ENCODE results near the gene CAPN11. TPM values are rescaled to one million over a fixed set of nuclear protein-coding genes. Genes with fewer than 3 reads are reported as not detected.

CAPN11 gene
- total RNA-seq, 1 experiment from 2014 or later, result not detected

DNA sequence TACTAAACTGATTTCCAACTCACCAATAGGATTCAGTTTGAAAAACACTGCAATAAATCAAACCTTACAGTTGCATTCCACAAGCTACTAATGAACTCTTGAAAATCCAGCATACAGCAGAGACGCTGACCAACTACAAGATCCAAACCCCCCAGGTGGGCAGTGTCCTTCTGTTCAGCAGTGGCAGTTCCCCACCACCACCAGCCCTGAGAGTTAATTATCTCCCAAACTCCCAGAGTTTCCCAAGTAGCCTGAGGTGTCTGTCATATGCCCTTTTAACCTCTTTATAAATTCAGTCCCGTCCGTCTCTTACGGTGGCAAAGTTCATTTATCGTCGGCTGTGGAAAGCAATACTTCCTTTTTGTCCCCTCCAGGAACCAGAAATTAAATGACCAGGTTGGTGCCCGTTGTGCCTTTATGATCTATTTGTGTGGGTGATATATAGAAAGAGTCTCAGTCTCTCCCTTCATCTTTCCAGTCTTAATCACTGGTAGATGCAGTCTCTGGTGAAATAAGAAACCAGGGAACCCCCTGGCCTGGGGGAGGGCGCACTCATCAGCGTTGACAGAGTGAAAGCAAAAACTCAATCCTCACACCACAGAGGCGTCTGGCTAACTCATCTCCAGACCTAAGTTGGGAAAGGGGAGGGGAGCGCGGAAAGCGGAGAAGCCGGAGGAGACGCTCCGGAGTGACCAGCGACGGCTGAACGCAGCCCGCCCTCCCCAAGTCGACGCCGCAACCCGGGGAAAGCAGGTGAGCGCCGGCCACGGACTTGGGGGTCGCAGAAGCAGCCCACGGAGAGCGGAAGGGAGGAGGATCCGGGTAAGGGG is 32.1 kb upstream of the CAPN11 start:
- BruUV-seq (replicated peaks), result TSS peak; percentile 43

More for the DNA sequence above, 32.1 kb upstream of the CAPN11 start:
- H3K27me3 ChIP-seq (ENCODE audit: insufficient read depth, low read length), result no peaks in the 10 kb centered on the region
- H3K79me2 ChIP-seq (ENCODE audit: insufficient read depth, low read length), result peaks cover 80% of the 10 kb centered on the region
- RAD21 ChIA-PET (ENCODE audit: low non-redundant PET in 1 of 2, low total read pairs in 2 of 2, uncharacterized antibody in 2 of 2, unreplicated experiment in 2 of 2), result no interaction called here
- TF ChIP-seq SIN3A (IDR thresholded peaks at IDR 0.05; ENCODE audit: low read depth) (no peak), SRF (IDR thresholded peaks at IDR 0.05; ENCODE audit: low read depth) (no peak), ZFX (IDR thresholded peaks at IDR 0.05) (no peak), EZH2 (IDR thresholded peaks at IDR 0.05) (no peak), CBX3 (IDR thresholded peaks at IDR 0.05; ENCODE audit: low read depth) (no peak), SP1 (IDR thresholded peaks at IDR 0.05; ENCODE audit: low read depth) (no peak), FOSL1 (IDR thresholded peaks at IDR 0.05; ENCODE audit: low read depth) (no peak), EZH2phosphoT487 (IDR thresholded peaks at IDR 0.05; ENCODE audit: borderline replicate concordance) (no peak), CEBPB (IDR thresholded peaks at IDR 0.05; ENCODE audit: low read depth) (no peak), ELF1 (IDR thresholded peaks at IDR 0.05; ENCODE audit: borderline replicate concordance, low read depth) (no peak), EGR1 (IDR thresholded peaks at IDR 0.05; ENCODE audit: low read depth) (no peak), POLR2A (IDR thresholded peaks at IDR 0.05; ENCODE audit: borderline replicate concordance, extremely low read depth, insufficient read depth, insufficient read length) (no peak), TCF7L2 (IDR thresholded peaks at IDR 0.05; ENCODE audit: borderline replicate concordance, extremely low read depth, insufficient read depth, insufficient read length) (no peak)
- TF ChIP-seq, protein P1, sequence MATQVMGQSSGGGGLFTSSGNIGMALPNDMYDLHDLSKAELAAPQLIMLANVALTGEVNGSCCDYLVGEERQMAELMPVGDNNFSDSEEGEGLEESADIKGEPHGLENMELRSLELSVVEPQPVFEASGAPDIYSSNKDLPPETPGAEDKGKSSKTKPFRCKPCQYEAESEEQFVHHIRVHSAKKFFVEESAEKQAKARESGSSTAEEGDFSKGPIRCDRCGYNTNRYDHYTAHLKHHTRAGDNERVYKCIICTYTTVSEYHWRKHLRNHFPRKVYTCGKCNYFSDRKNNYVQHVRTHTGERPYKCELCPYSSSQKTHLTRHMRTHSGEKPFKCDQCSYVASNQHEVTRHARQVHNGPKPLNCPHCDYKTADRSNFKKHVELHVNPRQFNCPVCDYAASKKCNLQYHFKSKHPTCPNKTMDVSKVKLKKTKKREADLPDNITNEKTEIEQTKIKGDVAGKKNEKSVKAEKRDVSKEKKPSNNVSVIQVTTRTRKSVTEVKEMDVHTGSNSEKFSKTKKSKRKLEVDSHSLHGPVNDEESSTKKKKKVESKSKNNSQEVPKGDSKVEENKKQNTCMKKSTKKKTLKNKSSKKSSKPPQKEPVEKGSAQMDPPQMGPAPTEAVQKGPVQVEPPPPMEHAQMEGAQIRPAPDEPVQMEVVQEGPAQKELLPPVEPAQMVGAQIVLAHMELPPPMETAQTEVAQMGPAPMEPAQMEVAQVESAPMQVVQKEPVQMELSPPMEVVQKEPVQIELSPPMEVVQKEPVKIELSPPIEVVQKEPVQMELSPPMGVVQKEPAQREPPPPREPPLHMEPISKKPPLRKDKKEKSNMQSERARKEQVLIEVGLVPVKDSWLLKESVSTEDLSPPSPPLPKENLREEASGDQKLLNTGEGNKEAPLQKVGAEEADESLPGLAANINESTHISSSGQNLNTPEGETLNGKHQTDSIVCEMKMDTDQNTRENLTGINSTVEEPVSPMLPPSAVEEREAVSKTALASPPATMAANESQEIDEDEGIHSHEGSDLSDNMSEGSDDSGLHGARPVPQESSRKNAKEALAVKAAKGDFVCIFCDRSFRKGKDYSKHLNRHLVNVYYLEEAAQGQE (IDR thresholded peaks at IDR 0.05; ENCODE audit: low read depth), result no peak
- POLR2A ChIA-PET, result interaction anchor here (1.0 kb wide), 1 partner anchor 18 kb away, joined by 5 read pairs; no protein-coding TSS in a partner anchor
- DNase-seq (ENCODE audit: low read depth, low spot score), result no peak
- intact Hi-C loops (cut with micrococcal nuclease), result no loop called here
- H3K4me1 ChIP-seq (ENCODE audit: control insufficient read depth in 1 of 2, insufficient read depth in 2 of 2, low read length in 2 of 2), result peaks cover 16 to 43% of the 10 kb centered on the region in 2 experiments; a peak in 3 of 4 replicates
- H3K9me3 ChIP-seq (ENCODE audit: control insufficient read depth in 1 of 2, insufficient read depth in 1 of 2, low read depth in 1 of 2, low read length in 2 of 2), result no peaks in the 10 kb centered on the region
- peak overlapping the region; percentile 87 for H3K4me2 ChIP-seq (ENCODE audit: low read length)
- H3K4me3 ChIP-seq (replicated peaks in 1 of 2; ENCODE audit: low read depth in 1 of 2, low read length in 2 of 2), result peak overlapping the region; percentile 69 to 80
- no peak overlapping the region for H2AFZ ChIP-seq (ENCODE audit: low read depth, low read length, poor library complexity, severe bottlenecking)
- peaks cover 19% of the 10 kb centered on the region for H4K20me1 ChIP-seq (ENCODE audit: insufficient read depth)
- no peaks in the 10 kb centered on the region for H3K9me2 ChIP-seq (ENCODE audit: insufficient read depth)
- peak overlapping the region; percentile 90 for H3K9ac ChIP-seq (ENCODE audit: low read length)
- H3K36me3 ChIP-seq (ENCODE audit: control insufficient read depth in 1 of 2, insufficient read depth in 2 of 2, low read length in 2 of 2), result peaks cover 0 to 13% of the 10 kb centered on the region in 2 experiments; a peak in 1 of 4 replicates
- CTCF ChIA-PET, result interaction anchor here (1.2 kb wide), 1 partner anchor 27 kb away, joined by 3 read pairs; no protein-coding TSS in a partner anchor
- peak; percentile 55 for ATAC-seq
- peak overlapping the region; percentile 68 for H3K27ac ChIP-seq (ENCODE audit: low read depth, low read length)

All from HCT116 (cell line).